CD4-positive, alpha-beta T cell (primary cell): ENCODE measurements around the gene YDJC. TPM values are rescaled to one million over a fixed set of nuclear protein-coding genes. Genes with fewer than 3 reads are reported as not detected.
A peak's percentile ranks its signal among the peaks of the same experiment; 100 is the strongest.

Experiments
- ATAC-seq: fragments of 200-7000 bp; cut with Tn5 transposase; one replicate; pipeline ENCODE4 v1.10.0; 2022; ENCODE audit warnings: mild to moderate bottlenecking; ENCODE audit not compliant: poor library complexity
- CTCF ChIA-PET: fragments of 350-600 bp; sonication (Branson Sonifier 250); formaldehyde crosslinking; loops from one replicate; lab custom pipeline; 2021; ENCODE audit warnings: antibody characterized with exemption, inconsistent platforms; lab: Charles Lee
- POLR2A ChIA-PET: fragments of 350-600 bp; sonication (Branson Sonifier 250); formaldehyde crosslinking; loops from one replicate; lab custom pipeline; 2021; ENCODE audit warnings: antibody characterized with exemption, inconsistent platforms; lab: Charles Lee
- DNase-seq, 14 experiments: peaks; one replicate each; pipeline ENCODE4 v3.0.0-alpha.2; 2013 to 2020; ENCODE audit warnings: mixed read lengths in 2 of 14
- H3K27ac ChIP-seq, 2 donors: one replicate each; pipeline versions ENCODE4 v1.5.1 to v1.7.0; 2013; ENCODE audit warnings: low read length in 2 of 2, low read depth in 1 of 2, mild to moderate bottlenecking in 1 of 2
- H3K27me3 ChIP-seq, 2 experiments: 1 replicate in 1 of 2; 2 replicates in 1 of 2; pipeline versions ENCODE4 v1.6.1 to v1.7.0; 2013; ENCODE audit warnings: low read length in 2 of 2, control low read depth in 1 of 2, mild to moderate bottlenecking in 1 of 2, moderate library complexity in 1 of 2; ENCODE audit not compliant: insufficient read depth in 2 of 2, control insufficient read depth in 1 of 2
- H3K36me3 ChIP-seq: one replicate; pipeline ENCODE4 v1.6.1; 2013; ENCODE audit warnings: low read length, control low read depth; ENCODE audit not compliant: insufficient read depth
- H3K4me1 ChIP-seq: one replicate; pipeline ENCODE4 v1.6.1; 2013; ENCODE audit warnings: low read length, control low read depth; ENCODE audit not compliant: insufficient read depth
- H3K4me3 ChIP-seq: one replicate; pipeline ENCODE4 v1.5.1; 2013; ENCODE audit warnings: mild to moderate bottlenecking, low read length, moderate library complexity
- H3K9me3 ChIP-seq, 2 experiments: 1 replicate in 1 of 2; 2 replicates in 1 of 2; pipeline versions ENCODE4 v1.6.1 to v1.7.0; 2013; ENCODE audit warnings: low read length in 2 of 2, mild to moderate bottlenecking in 2 of 2, control low read depth in 1 of 2, moderate library complexity in 1 of 2; ENCODE audit not compliant: control insufficient read depth in 1 of 2, insufficient read depth in 1 of 2
- H3K27ac Mint-ChIP-seq: one replicate; pipeline ENCODE4 v1.8.0; 2020; ENCODE audit warnings: mixed read lengths
- H3K27me3 Mint-ChIP-seq: one replicate; pipeline ENCODE4 v1.8.0; 2021; ENCODE audit warnings: mixed read lengths
- H3K36me3 Mint-ChIP-seq: one replicate; pipeline ENCODE4 v1.8.0; 2021; ENCODE audit warnings: low read depth, mixed read lengths
- H3K4me1 Mint-ChIP-seq: one replicate; pipeline ENCODE4 v1.8.0; 2021; ENCODE audit warnings: low read depth, mixed read lengths
- H3K4me3 Mint-ChIP-seq: one replicate; pipeline ENCODE4 v1.8.0; 2020; ENCODE audit warnings: mild to moderate bottlenecking, mixed read lengths
- H3K9me3 Mint-ChIP-seq: one replicate; pipeline ENCODE4 v1.8.0; 2020; ENCODE audit warnings: mixed read lengths
- intact Hi-C, 2 experiments: fragments of 100-400 bp; cut with DNase I in 1 of 2; cut with micrococcal nuclease in 1 of 2; formaldehyde crosslinking; loops; one replicate each; pipeline versions ENCODE4 v1.15.1 to v1.9.0; 2023 to 2025; cut with DNase I, micrococcal nuclease
- total RNA-seq, 174 experiments: library from RNA in 2 of 174; stranded (reverse) in 2 of 174; gene quantifications; one replicate each; pipeline ENCODE4 v1.2.3 and lab custom pipeline; 2021 to 2026
- TF ChIP-seq, protein P1 (sequence below): fragments of 200-600 bp; IDR thresholded peaks from one replicate; pipeline ENCODE4 v1.8.0; 2022; ENCODE audit warnings: antibody characterized with exemption, mild to moderate bottlenecking

Gene YDJC
- total RNA-seq, 2 experiments from 2014 or later = 23.9 to 25.2 TPM

DNA sequence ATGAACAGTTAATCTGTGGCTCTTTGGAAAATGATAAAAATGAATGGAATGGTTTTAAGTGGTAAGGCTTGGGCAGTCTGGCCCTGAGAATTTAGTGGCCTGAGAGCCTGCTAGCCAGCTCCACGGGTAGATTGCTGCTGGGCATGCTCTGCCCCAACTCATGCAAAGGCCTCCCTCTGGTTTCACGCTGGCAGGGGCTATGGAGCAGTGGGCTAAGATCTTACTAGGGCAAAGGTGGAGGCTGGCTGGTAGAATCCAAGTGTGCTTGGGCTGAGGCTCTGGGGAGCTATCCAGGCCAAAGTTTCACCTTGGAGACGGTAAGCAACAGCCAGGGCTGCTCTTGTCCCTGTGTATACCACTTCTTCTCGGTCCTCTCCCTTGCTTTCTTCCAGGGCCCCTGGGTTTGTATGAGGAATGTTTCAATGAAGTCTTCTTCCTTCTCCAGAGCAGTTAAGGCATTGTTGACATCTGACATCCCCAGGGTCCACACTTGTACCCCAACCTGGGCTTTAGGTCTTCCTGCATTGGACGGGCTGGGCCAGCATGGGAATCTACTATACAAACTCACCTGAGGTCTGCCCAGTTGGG, 34.9 kb downstream of the YDJC start:
- peaks cover 58% of the 10 kb centered on the region for H3K36me3 ChIP-seq
- H3K27ac ChIP-seq = no peak overlapping the region
- H3K9me3 ChIP-seq = no peaks in the 10 kb centered on the region
- peaks cover 31% of the 10 kb centered on the region for H3K4me1 ChIP-seq
- CTCF ChIA-PET = no interaction called here
- Mint-ChIP-seq H3K27ac (peak overlapping the region; percentile 25), H3K4me1 (peaks cover 69% of the 10 kb centered on the region), H3K9me3 (no peaks in the 10 kb centered on the region), H3K4me3 (no peak overlapping the region), H3K36me3 (peaks cover 74% of the 10 kb centered on the region), H3K27me3 (no peaks in the 10 kb centered on the region)
- no peak for ATAC-seq
- TF ChIP-seq, protein P1, sequence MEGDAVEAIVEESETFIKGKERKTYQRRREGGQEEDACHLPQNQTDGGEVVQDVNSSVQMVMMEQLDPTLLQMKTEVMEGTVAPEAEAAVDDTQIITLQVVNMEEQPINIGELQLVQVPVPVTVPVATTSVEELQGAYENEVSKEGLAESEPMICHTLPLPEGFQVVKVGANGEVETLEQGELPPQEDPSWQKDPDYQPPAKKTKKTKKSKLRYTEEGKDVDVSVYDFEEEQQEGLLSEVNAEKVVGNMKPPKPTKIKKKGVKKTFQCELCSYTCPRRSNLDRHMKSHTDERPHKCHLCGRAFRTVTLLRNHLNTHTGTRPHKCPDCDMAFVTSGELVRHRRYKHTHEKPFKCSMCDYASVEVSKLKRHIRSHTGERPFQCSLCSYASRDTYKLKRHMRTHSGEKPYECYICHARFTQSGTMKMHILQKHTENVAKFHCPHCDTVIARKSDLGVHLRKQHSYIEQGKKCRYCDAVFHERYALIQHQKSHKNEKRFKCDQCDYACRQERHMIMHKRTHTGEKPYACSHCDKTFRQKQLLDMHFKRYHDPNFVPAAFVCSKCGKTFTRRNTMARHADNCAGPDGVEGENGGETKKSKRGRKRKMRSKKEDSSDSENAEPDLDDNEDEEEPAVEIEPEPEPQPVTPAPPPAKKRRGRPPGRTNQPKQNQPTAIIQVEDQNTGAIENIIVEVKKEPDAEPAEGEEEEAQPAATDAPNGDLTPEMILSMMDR = no peak
- DNase-seq = no peak
- POLR2A ChIA-PET = no interaction called here
- H3K27me3 ChIP-seq = no peaks in the 10 kb centered on the region
- intact Hi-C loops = no loop called here
- no peak overlapping the region for H3K4me3 ChIP-seq

DNA sequence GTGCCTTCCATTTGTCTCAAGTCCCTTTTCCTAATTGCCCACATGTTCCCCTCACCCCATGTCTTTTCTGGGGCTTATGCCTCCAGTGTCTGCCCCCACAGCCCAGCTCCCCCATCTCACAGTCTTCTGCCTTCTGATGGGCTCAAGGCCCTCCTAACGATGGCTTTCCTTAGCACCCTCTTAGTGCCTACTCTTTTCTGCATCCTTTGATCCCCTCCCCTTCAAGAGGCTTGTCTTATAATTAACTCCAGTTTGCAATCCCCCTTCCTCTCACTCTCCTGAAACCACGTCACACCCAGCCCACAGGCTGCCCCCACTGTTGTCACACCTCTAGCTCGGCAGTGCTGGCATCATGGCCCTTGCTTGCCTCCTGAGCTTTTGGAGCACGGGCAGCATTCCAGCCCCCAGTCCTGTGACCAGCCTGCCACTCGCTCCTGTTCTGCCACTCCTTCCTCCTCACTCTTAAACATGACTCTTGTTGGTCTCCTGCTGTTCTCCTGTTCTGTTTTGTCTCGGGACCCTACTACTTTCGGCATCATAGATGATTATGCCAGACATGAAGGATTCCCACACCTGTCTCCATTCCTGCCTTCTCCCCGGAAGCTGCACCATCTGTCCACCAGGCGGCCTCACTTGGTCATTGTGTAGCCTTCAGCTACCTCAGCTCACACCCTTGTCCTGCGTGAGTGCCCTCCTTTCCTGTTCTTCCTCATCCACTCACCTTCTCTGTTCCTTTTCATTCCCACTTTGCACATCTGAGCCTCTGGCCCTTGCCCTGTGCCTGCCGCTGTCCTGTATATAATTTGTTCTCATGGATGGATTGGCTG, 36.2 kb downstream of the YDJC start:
- POLR2A ChIA-PET = no interaction called here
- CTCF ChIA-PET = no interaction called here
- H3K4me3 Mint-ChIP-seq = no peak overlapping the region

DNA sequence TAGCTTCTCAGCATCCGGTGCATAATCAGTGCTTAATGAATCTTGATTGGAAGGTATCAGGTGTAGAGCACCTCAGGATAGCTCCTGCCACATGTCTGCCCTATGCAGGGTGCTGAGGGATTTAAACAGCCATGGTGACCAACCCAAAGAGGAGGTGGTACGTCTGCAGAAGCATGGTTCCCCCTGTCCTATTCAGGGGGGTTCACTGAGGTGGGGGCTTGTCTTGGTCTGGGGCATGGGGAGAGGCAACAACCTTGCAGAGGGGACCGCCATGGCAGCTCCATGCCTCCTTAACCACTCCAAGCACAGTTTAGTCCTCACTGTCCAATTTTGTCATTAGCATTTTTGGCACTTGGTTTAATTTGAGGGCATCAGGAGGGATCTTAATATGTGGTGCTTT, 37.4 kb downstream of the YDJC start:
- Mint-ChIP-seq H3K4me3 (no peak overlapping the region), H3K4me1 (peaks cover 68% of the 10 kb centered on the region), H3K27ac (peak overlapping the region; percentile 25), H3K27me3 (no peaks in the 10 kb centered on the region), H3K9me3 (no peaks in the 10 kb centered on the region), H3K36me3 (peaks cover 71% of the 10 kb centered on the region)
- intact Hi-C loops = no loop called here
- H3K9me3 ChIP-seq = no peaks in the 10 kb centered on the region
- no peak overlapping the region for H3K4me3 ChIP-seq
- TF ChIP-seq, protein P1 = no peak
- peaks cover 70% of the 10 kb centered on the region for H3K36me3 ChIP-seq
- no peaks in the 10 kb centered on the region for H3K27me3 ChIP-seq
- H3K27ac ChIP-seq = no peak overlapping the region
- H3K4me1 ChIP-seq = peaks cover 40% of the 10 kb centered on the region
- POLR2A ChIA-PET = no interaction called here
- ATAC-seq (no peak), DNase-seq (no peak)
- CTCF ChIA-PET = no interaction called here

More for the DNA sequence above, 36.2 kb downstream of the YDJC start:
- peaks cover 68% of the 10 kb centered on the region for H3K36me3 Mint-ChIP-seq
- DNase-seq = no peak
- no peaks in the 10 kb centered on the region for H3K27me3 Mint-ChIP-seq
- peak overlapping the region; percentile 25 for H3K27ac Mint-ChIP-seq
- no peaks in the 10 kb centered on the region for H3K9me3 Mint-ChIP-seq
- TF ChIP-seq, protein P1 = no peak
- Histone ChIP-seq H3K27me3 (no peaks in the 10 kb centered on the region), H3K36me3 (peaks cover 63% of the 10 kb centered on the region), H3K27ac (no peak overlapping the region), H3K4me1 (peaks cover 32% of the 10 kb centered on the region), H3K4me3 (no peak overlapping the region), H3K9me3 (no peaks in the 10 kb centered on the region)
- intact Hi-C loops = no loop called here
- H3K4me1 Mint-ChIP-seq = peaks cover 64% of the 10 kb centered on the region
- no peak for ATAC-seq
